A172 (cell line): ENCODE measurements around the gene QPRT. TPM values are rescaled to one million over a fixed set of nuclear protein-coding genes. Genes with fewer than 3 reads are reported as not detected.
"Not testable (repeated sequence)": the region's sequence is repeated elsewhere in the genome, so short reads cannot be mapped to it uniquely, and the experiment has no call there.

Experiments used
- DNase-seq: peaks from one replicate; pipeline ENCODE4 v3.0.0-alpha.2; 2015; ENCODE audit warnings: low spot score
- total RNA-seq: library from RNA; depleted of rRNA; stranded (reverse); fragments of >200 nt; shearing (Covaris generic); gene quantifications from 2 replicates; pipeline ENCODE4 v1.2.3, GENCODE V29; 2014

QPRT gene
- total RNA-seq, 1 experiment from 2014 or later: 83.7 TPM

- DNase-seq: no peak
These were observed 16.3 kb upstream of the QPRT start for GRCh38 chr16:29662729-29663015.

GRCh38 chr16:29663016-29663806, 15.8 kb upstream of the QPRT start, which contains the start of gene SPN:
Gene SPN (plus strand): TSS chr16:29663247. CDS start chr16:29663729, 482 bp downstream.
- peak; percentile 18 for DNase-seq

- DNase-seq: no peak
These were observed 15.2 kb upstream of the QPRT start for GRCh38 chr16:29663807-29664090.

GRCh38 chr16:29664091-29664921, 14.7 kb upstream of the QPRT start:
- DNase-seq: no peak

- DNase-seq: no peak
These were observed 13.5 kb upstream of the QPRT start for GRCh38 chr16:29665294-29666077.

GRCh38 chr16:29667322-29667610, 11.7 kb upstream of the QPRT start:
- not testable (repeated sequence) for DNase-seq

- no peak for DNase-seq
These were observed 11.2 kb upstream of the QPRT start for GRCh38 chr16:29667755-29668154.

GRCh38 chr16:29668267-29668666, 10.7 kb upstream of the QPRT start:
- no peak for DNase-seq

GRCh38 chr16:29673501-29673900, 5.5 kb upstream of the QPRT start:
- no peak for DNase-seq

- no peak for DNase-seq
These were observed 4.8 kb upstream of the QPRT start for GRCh38 chr16:29674188-29674587.

GRCh38 chr16:29675811-29676643, 3.0 kb upstream of the QPRT start:
- DNase-seq: no peak

GRCh38 chr16:29676989-29677785, 1.8 kb upstream of the QPRT start:
- no peak for DNase-seq

GRCh38 chr16:29680180-29680598, 1.2 kb downstream of the QPRT start:
- no peak for DNase-seq

- DNase-seq: no peak
These were observed 4.6 kb downstream of the QPRT start for GRCh38 chr16:29683543-29684090.

- no peak for DNase-seq
These were observed 5.7 kb downstream of the QPRT start for GRCh38 chr16:29684679-29685078.

GRCh38 chr16:29686740-29687332, 7.9 kb downstream of the QPRT start:
- DNase-seq: no peak

- no peak for DNase-seq
These were observed 8.8 kb downstream of the QPRT start for GRCh38 chr16:29687755-29688154.

- no peak for DNase-seq
These were observed 9.2 kb downstream of the QPRT start for GRCh38 chr16:29688172-29688571.

- not testable (repeated sequence) for DNase-seq
These were observed 10.7 kb downstream of the QPRT start for GRCh38 chr16:29689490-29690351.
